Body of pancreas (tissue), 4 donors: ENCODE measurements around the gene CLPX. TPM values are rescaled to one million over a fixed set of nuclear protein-coding genes. Genes with fewer than 3 reads are reported as not detected.

ENCODE experiments used
- ATAC-seq: fragments of 150-250 bp; one replicate; pipeline ENCODE4 v1.9.1; 2016
- DNase-seq, 4 donors: peaks; one replicate each; pipeline ENCODE4 v3.0.0-alpha.2; 2019
- H3K27ac ChIP-seq, 4 donors: fragments of 200-600 bp; sonication (generic); 1 replicate in 3 of 4; 2 replicates in 1 of 4; pipeline versions ENCODE4 v1.5.1 to v1.6.1; 2016 to 2019; ENCODE audit warnings: mild to moderate bottlenecking in 1 of 4, mixed read lengths in 1 of 4, moderate library complexity in 1 of 4
- H3K27me3 ChIP-seq, 2 donors: fragments of 200-600 bp; sonication (generic); one replicate each; pipeline ENCODE4 v1.6.0; 2016; ENCODE audit warnings: mild to moderate bottlenecking in 1 of 2
- H3K36me3 ChIP-seq, 2 donors: fragments of 200-600 bp; sonication (generic); replicated peaks in 1 of 2; 2 replicates each; pipeline ENCODE4 v1.5.1; 2016; ENCODE audit warnings: low read depth in 2 of 2; ENCODE audit not compliant: insufficient read depth in 1 of 2
- H3K4me1 ChIP-seq: fragments of 200-600 bp; sonication (generic); one replicate; pipeline ENCODE4 v1.6.0; 2016
- H3K4me3 ChIP-seq, 2 donors: fragments of 200-600 bp; sonication (generic); 1 replicate in 1 of 2; 2 replicates in 1 of 2; pipeline ENCODE4 v1.5.1; 2016 to 2019
- H3K9me3 ChIP-seq, 3 donors: fragments of 200-600 bp; sonication (generic); 1 replicate in 2 of 3; 2 replicates in 1 of 3; pipeline ENCODE4 v1.5.1; 2016
- POLR2A ChIP-seq, 3 donors: fragments of 450-650 bp; IDR thresholded peaks; one replicate each; pipeline ENCODE4 v1.6.1; 2016; ENCODE audit warnings: antibody characterized with exemption in 3 of 3, mild to moderate bottlenecking in 2 of 3
- WGBS, 2 donors: methylation state at CpG; one replicate each; pipeline ENCODE4 v1.1.5; 2017; 5-methylcytosine and 5-hydroxymethylcytosine counted together
- intact Hi-C: fragments of 100-400 bp; cut with DNase I; formaldehyde crosslinking; loops from one replicate; pipeline ENCODE4 v1.15.1; 2023
- total RNA-seq, 2 donors: library from RNA; depleted of rRNA; stranded (reverse); fragments of >200 nt; gene quantifications; one replicate each; pipeline ENCODE4 v1.1.0, GENCODE V29; 2016
- TF ChIP-seq, protein P1 (sequence below), 7 experiments: fragments of 450-650 bp in 4 of 7; fragments of 200-600 bp in 3 of 7; sonication (generic) in 3 of 7; IDR thresholded peaks; one replicate each; pipeline ENCODE4 v1.5.1; 2016 to 2019; ENCODE audit warnings: antibody characterized with exemption in 7 of 7

CLPX gene
- total RNA-seq, 2 donors from 2014 or later, result 16.2 to 19.2 TPM

DNA sequence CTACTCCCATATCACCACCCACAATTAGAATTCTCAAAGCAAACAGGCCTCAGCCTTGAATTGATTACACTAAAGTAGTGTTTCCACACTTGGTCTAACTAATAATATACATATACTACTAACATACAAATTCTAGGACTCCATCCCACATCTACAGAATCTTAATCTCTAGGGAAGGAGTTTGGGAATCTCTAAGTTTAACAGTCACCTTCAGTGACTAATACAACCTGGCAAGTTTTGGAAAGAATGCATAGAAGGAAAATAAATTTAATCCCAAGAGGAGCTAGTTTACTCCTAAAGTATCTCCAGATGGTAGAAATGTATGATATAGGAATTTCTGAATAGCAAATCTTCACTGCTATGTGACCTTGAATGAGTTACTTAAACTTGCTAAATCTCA is 9.1 kb downstream of the CLPX start:
- TF ChIP-seq, protein P1, sequence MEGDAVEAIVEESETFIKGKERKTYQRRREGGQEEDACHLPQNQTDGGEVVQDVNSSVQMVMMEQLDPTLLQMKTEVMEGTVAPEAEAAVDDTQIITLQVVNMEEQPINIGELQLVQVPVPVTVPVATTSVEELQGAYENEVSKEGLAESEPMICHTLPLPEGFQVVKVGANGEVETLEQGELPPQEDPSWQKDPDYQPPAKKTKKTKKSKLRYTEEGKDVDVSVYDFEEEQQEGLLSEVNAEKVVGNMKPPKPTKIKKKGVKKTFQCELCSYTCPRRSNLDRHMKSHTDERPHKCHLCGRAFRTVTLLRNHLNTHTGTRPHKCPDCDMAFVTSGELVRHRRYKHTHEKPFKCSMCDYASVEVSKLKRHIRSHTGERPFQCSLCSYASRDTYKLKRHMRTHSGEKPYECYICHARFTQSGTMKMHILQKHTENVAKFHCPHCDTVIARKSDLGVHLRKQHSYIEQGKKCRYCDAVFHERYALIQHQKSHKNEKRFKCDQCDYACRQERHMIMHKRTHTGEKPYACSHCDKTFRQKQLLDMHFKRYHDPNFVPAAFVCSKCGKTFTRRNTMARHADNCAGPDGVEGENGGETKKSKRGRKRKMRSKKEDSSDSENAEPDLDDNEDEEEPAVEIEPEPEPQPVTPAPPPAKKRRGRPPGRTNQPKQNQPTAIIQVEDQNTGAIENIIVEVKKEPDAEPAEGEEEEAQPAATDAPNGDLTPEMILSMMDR (IDR thresholded peaks at IDR 0.05), result no peak
- TF ChIP-seq POLR2A (IDR thresholded peaks at IDR 0.05), result no peak

DNA sequence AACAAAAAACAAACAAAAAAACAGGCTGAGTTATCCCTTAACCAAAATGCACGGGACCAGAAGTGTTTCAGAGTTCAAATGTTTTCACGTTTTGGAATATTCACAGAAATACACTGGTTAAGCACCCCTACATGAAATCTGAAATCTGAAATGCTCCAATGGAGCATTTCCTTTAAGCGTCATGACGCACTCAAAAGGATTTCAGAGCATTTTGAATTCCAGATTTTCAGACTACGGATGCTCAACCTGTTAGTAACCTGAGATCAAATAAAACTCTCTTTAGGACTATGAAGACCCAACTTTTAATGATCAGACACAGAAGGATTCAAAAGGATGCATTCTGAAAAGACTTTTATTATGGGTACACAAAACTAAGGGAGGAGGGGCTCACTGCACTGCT is 9.6 kb downstream of the CLPX start:
- Histone ChIP-seq H3K36me3 (peaks cover 7% of the 10 kb centered on the region in 2 donors), H3K27ac (no peak overlapping the region), H3K4me1 (peaks cover 7% of the 10 kb centered on the region), H3K4me3 (no peak overlapping the region), H3K27me3 (no peaks in the 10 kb centered on the region), H3K9me3 (no peaks in the 10 kb centered on the region)
- DNase-seq (no peak), ATAC-seq (no peak)
- WGBS, 2 donors, result 91 to 94% methylated on average over 5 of the region's 5 CpGs
- TF ChIP-seq, protein P1 (IDR thresholded peaks at IDR 0.05), result no peak
- no peak for TF ChIP-seq POLR2A (IDR thresholded peaks at IDR 0.05)
- intact Hi-C loops, result no loop called here

More for the DNA sequence above, 9.1 kb downstream of the CLPX start:
- DNase-seq (no peak), ATAC-seq (no peak)
- no peak overlapping the region for H3K27ac ChIP-seq
- H3K36me3 ChIP-seq, result peaks cover 7% of the 10 kb centered on the region in 2 donors
- no peaks in the 10 kb centered on the region for H3K9me3 ChIP-seq
- H3K4me3 ChIP-seq, result no peak overlapping the region
- peaks cover 12% of the 10 kb centered on the region for H3K4me1 ChIP-seq
- H3K27me3 ChIP-seq, result no peaks in the 10 kb centered on the region
- intact Hi-C loops, result no loop called here

- no peak for ATAC-seq
- DNase-seq, result no peak
- Histone ChIP-seq H3K27ac (no peak overlapping the region), H3K27me3 (no peaks in the 10 kb centered on the region), H3K9me3 (no peaks in the 10 kb centered on the region), H3K4me3 (no peak overlapping the region), H3K4me1 (peaks cover 6% of the 10 kb centered on the region), H3K36me3 (peaks cover 7% of the 10 kb centered on the region in 2 donors)
- no peak for TF ChIP-seq POLR2A (IDR thresholded peaks at IDR 0.05)
- TF ChIP-seq, protein P1 (IDR thresholded peaks at IDR 0.05), result no peak
- 93 to 96% methylated on average over 5 of the region's 5 CpGs for WGBS, 2 donors
- intact Hi-C loops, result no loop called here
These were observed 10.6 kb downstream of the CLPX start for GRCh38 chr15:65174509-65174908.

- 93 to 96% methylated on average over 5 of the region's 5 CpGs for WGBS, 2 donors
- Histone ChIP-seq H3K27me3 (no peaks in the 10 kb centered on the region), H3K4me1 (peaks cover 6% of the 10 kb centered on the region), H3K36me3 (peaks cover 4 to 7% of the 10 kb centered on the region in 2 donors), H3K27ac (no peak overlapping the region), H3K9me3 (no peaks in the 10 kb centered on the region), H3K4me3 (no peak overlapping the region)
- ATAC-seq, result no peak
- no peak for DNase-seq
- TF ChIP-seq, protein P1 (IDR thresholded peaks at IDR 0.05), result no peak
- TF ChIP-seq POLR2A (IDR thresholded peaks at IDR 0.05), result no peak
- intact Hi-C loops, result no loop called here
These were observed 12.6 kb downstream of the CLPX start for GRCh38 chr15:65172531-65172930.

GRCh38 chr15:65171428-65171827 is 13.7 kb downstream of the CLPX start:
- Histone ChIP-seq H3K4me1 (peaks cover 6% of the 10 kb centered on the region), H3K27ac (no peak overlapping the region), H3K4me3 (no peak overlapping the region), H3K27me3 (no peaks in the 10 kb centered on the region), H3K36me3 (peaks cover 0 to 6% of the 10 kb centered on the region in 2 donors), H3K9me3 (no peaks in the 10 kb centered on the region)
- DNase-seq (no peak), ATAC-seq (no peak)
- no peak for TF ChIP-seq POLR2A (IDR thresholded peaks at IDR 0.05)
- TF ChIP-seq, protein P1 (IDR thresholded peaks at IDR 0.05), result no peak
- intact Hi-C loops, result no loop called here
- 89 to 94% methylated on average over 5 of the region's 5 CpGs for WGBS, 2 donors
